OCI-LY7 (cell line): ENCODE measurements around the gene LRBA.

Experiments
- EZH2phosphoT487 ChIP-seq: fragments of 200-600 bp; sonication (generic); IDR thresholded peaks from 2 replicates; pipeline ENCODE4 v1.6.1; 2018; ENCODE audit warnings: low read depth, borderline replicate concordance, mild to moderate bottlenecking, mixed run types, antibody characterized with exemption, low read length, moderate library complexity, mixed read lengths
- TF ChIP-seq, protein P1 (sequence below): fragments of 200-600 bp; sonication (generic); conservative IDR thresholded peaks from 2 replicates; pipeline ENCODE4 v1.5.1; 2014; ENCODE audit warnings: mild to moderate bottlenecking, antibody characterized with exemption, low read length, moderate library complexity, mixed read lengths

DNA sequence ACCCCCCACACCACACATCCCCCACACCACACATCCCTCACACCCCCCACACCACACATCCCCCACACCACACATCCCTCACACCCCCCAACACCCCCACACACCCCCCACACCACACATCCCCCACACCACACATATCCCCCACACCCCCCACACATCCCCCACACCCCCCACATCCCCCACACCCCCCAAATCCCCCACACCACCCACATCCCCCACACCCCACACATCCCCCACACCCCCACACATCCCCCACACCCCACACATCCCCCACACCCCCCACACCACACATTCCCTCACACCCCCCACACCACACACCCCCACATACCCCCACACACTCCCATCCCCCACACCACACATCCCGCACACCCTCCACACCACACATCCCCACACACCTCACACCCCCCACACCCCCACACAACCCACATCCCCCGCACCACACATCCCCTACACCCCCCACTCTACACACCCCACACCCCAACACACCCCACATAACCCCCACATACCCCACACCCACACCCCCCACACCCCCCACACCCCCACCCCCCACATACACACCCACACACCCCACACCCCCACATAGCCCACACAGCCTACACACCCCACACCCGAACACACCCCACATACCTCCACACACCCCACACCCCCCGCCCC is 764.0 kb downstream of the LRBA start:
- TF ChIP-seq, protein P1, sequence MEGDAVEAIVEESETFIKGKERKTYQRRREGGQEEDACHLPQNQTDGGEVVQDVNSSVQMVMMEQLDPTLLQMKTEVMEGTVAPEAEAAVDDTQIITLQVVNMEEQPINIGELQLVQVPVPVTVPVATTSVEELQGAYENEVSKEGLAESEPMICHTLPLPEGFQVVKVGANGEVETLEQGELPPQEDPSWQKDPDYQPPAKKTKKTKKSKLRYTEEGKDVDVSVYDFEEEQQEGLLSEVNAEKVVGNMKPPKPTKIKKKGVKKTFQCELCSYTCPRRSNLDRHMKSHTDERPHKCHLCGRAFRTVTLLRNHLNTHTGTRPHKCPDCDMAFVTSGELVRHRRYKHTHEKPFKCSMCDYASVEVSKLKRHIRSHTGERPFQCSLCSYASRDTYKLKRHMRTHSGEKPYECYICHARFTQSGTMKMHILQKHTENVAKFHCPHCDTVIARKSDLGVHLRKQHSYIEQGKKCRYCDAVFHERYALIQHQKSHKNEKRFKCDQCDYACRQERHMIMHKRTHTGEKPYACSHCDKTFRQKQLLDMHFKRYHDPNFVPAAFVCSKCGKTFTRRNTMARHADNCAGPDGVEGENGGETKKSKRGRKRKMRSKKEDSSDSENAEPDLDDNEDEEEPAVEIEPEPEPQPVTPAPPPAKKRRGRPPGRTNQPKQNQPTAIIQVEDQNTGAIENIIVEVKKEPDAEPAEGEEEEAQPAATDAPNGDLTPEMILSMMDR, result no peak
- TF ChIP-seq EZH2phosphoT487, result no peak
